Ovary (tissue), 9 donors: ENCODE measurements around the gene IQGAP2. TPM values are rescaled to one million over a fixed set of nuclear protein-coding genes. Genes with fewer than 3 reads are reported as not detected.
"Not testable (repeated sequence)": the region's sequence is repeated elsewhere in the genome, so short reads cannot be mapped to it uniquely, and the experiment has no call there.

Source experiments
- DNase-seq, 5 donors: peaks; one replicate each; pipeline ENCODE4 v3.0.0-alpha.2; 2019 to 2020
- H3K27ac ChIP-seq, 2 donors: fragments of 200-600 bp; one replicate each; pipeline versions ENCODE4 v1.5.1 to v1.8.0; 2019 to 2022
- H3K27me3 ChIP-seq: fragments of 200-600 bp; one replicate; pipeline ENCODE4 v1.8.0; 2022
- H3K36me3 ChIP-seq: fragments of 200-600 bp; sonication (generic); one replicate; pipeline ENCODE4 v1.5.1; 2019
- H3K4me1 ChIP-seq: one replicate; pipeline ENCODE4 v1.8.1; 2013; ENCODE audit warnings: mild to moderate bottlenecking, moderate library complexity; ENCODE audit not compliant: insufficient read depth
- H3K4me3 ChIP-seq: fragments of 200-600 bp; sonication (generic); one replicate; pipeline ENCODE4 v1.5.1; 2017
- H3K9me3 ChIP-seq, 2 donors: fragments of 200-600 bp in 1 of 2; sonication (generic) in 1 of 2; one replicate each; pipeline versions ENCODE4 v1.5.1 to v1.8.1; 2013 to 2019; ENCODE audit warnings: mild to moderate bottlenecking in 1 of 2, moderate library complexity in 1 of 2
- CTCF ChIP-seq, 3 donors: fragments of 450-650 bp in 2 of 3; fragments of 200-600 bp in 1 of 3; IDR thresholded peaks; one replicate each; pipeline versions ENCODE4 v1.5.1 to v1.8.0; 2016 to 2022; ENCODE audit warnings: antibody characterized with exemption in 3 of 3, mild to moderate bottlenecking in 1 of 3
- EP300 ChIP-seq: sonication (generic); formaldehyde crosslinking; IDR thresholded peaks from one replicate; pipeline ENCODE4 v1.6.1; 2017; ENCODE audit warnings: antibody characterized with exemption
- POLR2A ChIP-seq: fragments of 450-650 bp; IDR thresholded peaks from one replicate; pipeline ENCODE4 v1.6.1; 2017; ENCODE audit warnings: antibody characterized with exemption, mild to moderate bottlenecking, moderate library complexity
- whole genome bisulfite sequencing, 3 donors: extraction: QIAGEN DNeasy Blood & Tissue Kit in 1 of 3; methylation state at CpG; one replicate each; pipeline versions ENCODE4 v1.1.5 to v1.1.7; 2013 to 2017; 5-methylcytosine and 5-hydroxymethylcytosine counted together
- intact Hi-C, 4 donors: fragments of 100-400 bp; cut with DNase I; formaldehyde crosslinking; loops; one replicate each; pipeline versions ENCODE4 v1.11.0 to v1.15.1; 2022 to 2023
- polyA plus RNA-seq, 2 donors: library from polyadenylated mRNA; stranded (reverse); fragments of 200-250 nt in 1 of 2; fragments of 350-450 nt in 1 of 2; fragmentation: Illumina TruSeq in 1 of 2; extraction: RNeasy Lipid Tissue Mini Kit (QIAGEN cat#74804) in 1 of 2; gene quantifications; one replicate each; pipeline ENCODE4 v1.2.3, GENCODE V29; 2013 to 2014
- total RNA-seq, 7 donors: library from RNA; depleted of rRNA in 2 of 7; stranded (reverse); fragments of >200 nt in 2 of 7; fragmentation: NEBNext Ultra II Directional in 3 of 7; extraction: Animal tissue kit (Norgen Biotek cat#: 25700) in 3 of 7; gene quantifications; one replicate each; pipeline versions ENCODE4 v1.1.0 to v1.2.4, GENCODE V29; 2016 to 2023
- donor health status: DM: no; HTN: no; CAD: no; lungs with moderate emphysema.
- donor health status: DM: no; HTN: no; CAD: no.
- donor health status: Bipolar disorder and iron deficiency.
- donor health status: DM: yes; HTN: yes; CAD: no.
- donor health status: DM: no; HTN: no; CAD: no.
- donor health status: DM: yes; HTN: yes; CAD: no.

IQGAP2 gene
- total and polyA plus RNA-seq, 9 donors = 8.6 to 27.6 (median 13.9) TPM

GRCh38 chr5:76433261-76433660 is 30.2 kb downstream of the IQGAP2 start:
- no peaks in the 10 kb centered on the region for H3K9me3 ChIP-seq
- no peaks in the 10 kb centered on the region for H3K36me3 ChIP-seq
- H3K4me1 ChIP-seq = no peaks in the 10 kb centered on the region
- H3K4me3 ChIP-seq = no peak overlapping the region
- WGBS, 3 donors = 34 to 62% (median 52%) methylated on average over 1 of the region's 1 CpG
- TF ChIP-seq CTCF (IDR thresholded peaks at IDR 0.05) = no peak
- TF ChIP-seq EP300 = no peak
- TF ChIP-seq POLR2A = no peak
- no peaks in the 10 kb centered on the region for H3K27me3 ChIP-seq
- DNase-seq = no peak
- H3K27ac ChIP-seq = no peak overlapping the region
- intact Hi-C loops = no loop called here

GRCh38 chr5:76437507-76437906 is 34.4 kb downstream of the IQGAP2 start:
- H3K9me3 ChIP-seq, H3K36me3 ChIP-seq, intact Hi-C loops, H3K4me1 ChIP-seq, H3K27ac ChIP-seq, H3K4me3 ChIP-seq, H3K27me3 ChIP-seq, DNase-seq: not testable (repeated sequence)
- 92 to 93% (median 93%) methylated on average over 3 of the region's 3 CpGs for WGBS, 3 donors

DNA sequence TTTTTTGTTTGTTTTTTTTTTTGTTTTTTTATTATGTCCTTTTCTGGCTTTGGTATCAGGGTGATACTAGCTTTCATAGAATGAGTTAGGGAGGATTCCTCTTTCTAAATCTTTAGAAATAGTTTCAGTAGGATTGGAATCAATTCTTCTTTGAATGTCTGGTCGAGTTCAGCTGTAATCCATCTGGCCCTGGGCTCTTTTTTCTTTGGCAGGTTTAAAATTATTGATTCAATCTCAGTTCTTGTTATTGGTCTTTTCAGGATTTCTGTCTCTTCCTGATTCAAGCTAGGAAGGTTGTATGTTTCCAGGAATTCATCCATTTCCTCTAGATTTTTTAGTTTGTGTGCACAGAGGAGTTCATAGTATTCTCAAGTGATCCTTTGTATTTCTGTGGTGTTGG is 34.9 kb downstream of the IQGAP2 start:
- no peak for DNase-seq
- Histone ChIP-seq H3K27me3 (no peaks in the 10 kb centered on the region), H3K9me3 (no peaks in the 10 kb centered on the region), H3K27ac (no peak overlapping the region), H3K36me3 (no peaks in the 10 kb centered on the region), H3K4me3 (no peak overlapping the region), H3K4me1 (no peaks in the 10 kb centered on the region)
- no peak for TF ChIP-seq EP300
- no peak for TF ChIP-seq CTCF (IDR thresholded peaks at IDR 0.05)
- no peak for TF ChIP-seq POLR2A
- WGBS, 3 donors = 73 to 76% (median 76%) methylated on average over 1 of the region's 1 CpG
- intact Hi-C loops = no loop called here

- 83 to 95% (median 86%) methylated on average over 1 of the region's 1 CpG for WGBS, 3 donors
- no peak for DNase-seq
Observed at GRCh38 chr5:76439201-76439600, 36.1 kb downstream of the IQGAP2 start.

DNA sequence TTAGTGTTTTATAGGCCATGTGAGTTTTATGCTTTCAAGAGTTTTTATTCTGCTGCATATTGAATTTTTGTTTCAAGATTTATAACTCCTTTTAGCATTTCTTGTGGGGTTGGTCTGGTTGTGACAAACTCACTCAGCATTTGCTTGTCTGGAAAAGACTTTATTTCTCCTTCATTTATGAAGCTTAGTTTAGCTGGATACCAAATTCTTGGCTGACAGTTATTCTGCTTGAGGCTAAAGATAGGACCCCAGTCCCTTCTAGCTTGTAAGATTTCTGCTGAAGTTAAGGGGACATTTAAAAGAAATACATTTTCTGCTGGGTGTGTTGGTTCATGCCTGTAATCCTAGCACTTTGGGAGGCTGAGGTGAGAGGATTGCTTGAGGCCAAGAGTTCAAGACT is 36.8 kb downstream of the IQGAP2 start:
- TF ChIP-seq CTCF (IDR thresholded peaks at IDR 0.05) (no peak), POLR2A (no peak), EP300 (no peak)
- no peaks in the 10 kb centered on the region for H3K27me3 ChIP-seq
- no peaks in the 10 kb centered on the region for H3K9me3 ChIP-seq
- no peak overlapping the region for H3K27ac ChIP-seq
- no peaks in the 10 kb centered on the region for H3K4me1 ChIP-seq
- no peak for DNase-seq
- no peak overlapping the region for H3K4me3 ChIP-seq
- H3K36me3 ChIP-seq = no peaks in the 10 kb centered on the region
- intact Hi-C loops = no loop called here

More at GRCh38 chr5:76439201-76439600, 36.1 kb downstream of the IQGAP2 start:
- no peaks in the 10 kb centered on the region for H3K27me3 ChIP-seq
- intact Hi-C loops = no loop called here
- no peak overlapping the region for H3K4me3 ChIP-seq
- no peaks in the 10 kb centered on the region for H3K9me3 ChIP-seq
- H3K36me3 ChIP-seq = no peaks in the 10 kb centered on the region
- TF ChIP-seq CTCF (IDR thresholded peaks at IDR 0.05) (no peak), POLR2A (no peak), EP300 (no peak)
- no peak overlapping the region for H3K27ac ChIP-seq
- H3K4me1 ChIP-seq = no peaks in the 10 kb centered on the region
